GM18858 (cell line): ENCODE data around the gene BCL2L12.
"Not testable (repeated sequence)": the region's sequence is repeated elsewhere in the genome, so short reads cannot be mapped to it uniquely, and the experiment has no call there.

Experiments used
- ATAC-seq: cut with Tn5 transposase; IDR thresholded peaks from one replicate; pipeline ENCODE4 v1.9.1; 2021; ENCODE audit not compliant: unreplicated experiment

The BCL2L12 gene, protein sequence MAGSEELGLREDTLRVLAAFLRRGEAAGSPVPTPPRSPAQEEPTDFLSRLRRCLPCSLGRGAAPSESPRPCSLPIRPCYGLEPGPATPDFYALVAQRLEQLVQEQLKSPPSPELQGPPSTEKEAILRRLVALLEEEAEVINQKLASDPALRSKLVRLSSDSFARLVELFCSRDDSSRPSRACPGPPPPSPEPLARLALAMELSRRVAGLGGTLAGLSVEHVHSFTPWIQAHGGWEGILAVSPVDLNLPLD

GRCh38 chr19:49665351-49666119, at the start of gene BCL2L12, which contains the start of gene IRF3:
Gene BCL2L12, plus strand, starts transcription at chr19:49665933. Its CDS starts 760 bp downstream, at chr19:49666693.
Gene IRF3, minus strand, starts transcription at chr19:49665857. Its CDS starts 1,019 bp downstream, at chr19:49664838.
- ATAC-seq: peak; percentile 80

DNA sequence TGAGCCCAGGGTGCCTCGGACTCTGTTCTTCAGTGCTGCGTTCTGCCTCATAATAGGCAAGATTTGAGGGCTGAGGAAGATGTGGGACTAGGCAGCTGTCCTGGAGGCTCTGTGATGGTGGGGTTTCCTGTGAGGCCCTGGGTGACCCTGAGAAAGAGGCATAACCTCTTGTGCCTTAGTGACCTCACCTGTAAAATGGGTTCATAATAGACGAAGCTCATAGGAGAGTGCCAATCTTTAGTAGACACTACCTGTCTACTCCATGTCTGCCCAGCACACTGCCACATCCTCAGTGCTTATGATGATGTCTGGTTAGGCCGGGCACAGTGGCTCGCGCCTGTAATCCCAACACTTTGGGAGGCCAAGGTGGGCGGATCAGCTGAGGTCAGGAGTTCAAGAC, 49.2 kb upstream of the BCL2L12 start:
- ATAC-seq: no peak

DNA sequence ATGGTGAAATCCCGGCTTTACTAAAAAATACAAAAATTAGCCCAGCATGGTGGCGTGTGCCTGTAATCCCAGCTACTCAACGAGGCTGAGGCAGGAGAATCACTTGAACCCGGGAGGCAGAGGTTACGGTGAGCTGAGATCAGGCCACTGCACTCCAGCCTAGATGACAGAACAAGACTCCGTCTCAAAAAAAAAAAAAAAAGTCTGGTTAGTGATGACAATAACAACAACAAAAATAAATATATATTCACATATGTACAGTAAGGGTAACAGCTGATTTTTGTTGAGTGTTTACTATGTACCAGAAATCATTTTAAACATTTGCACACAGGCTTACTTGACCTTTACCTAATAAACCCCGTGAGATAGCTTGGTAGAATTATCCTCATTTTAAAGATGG, 48.8 kb upstream of the BCL2L12 start:
- no peak for ATAC-seq

- not testable (repeated sequence) for ATAC-seq
These were observed 47.9 kb upstream of the BCL2L12 start for GRCh38 chr19:49617860-49618259.

DNA sequence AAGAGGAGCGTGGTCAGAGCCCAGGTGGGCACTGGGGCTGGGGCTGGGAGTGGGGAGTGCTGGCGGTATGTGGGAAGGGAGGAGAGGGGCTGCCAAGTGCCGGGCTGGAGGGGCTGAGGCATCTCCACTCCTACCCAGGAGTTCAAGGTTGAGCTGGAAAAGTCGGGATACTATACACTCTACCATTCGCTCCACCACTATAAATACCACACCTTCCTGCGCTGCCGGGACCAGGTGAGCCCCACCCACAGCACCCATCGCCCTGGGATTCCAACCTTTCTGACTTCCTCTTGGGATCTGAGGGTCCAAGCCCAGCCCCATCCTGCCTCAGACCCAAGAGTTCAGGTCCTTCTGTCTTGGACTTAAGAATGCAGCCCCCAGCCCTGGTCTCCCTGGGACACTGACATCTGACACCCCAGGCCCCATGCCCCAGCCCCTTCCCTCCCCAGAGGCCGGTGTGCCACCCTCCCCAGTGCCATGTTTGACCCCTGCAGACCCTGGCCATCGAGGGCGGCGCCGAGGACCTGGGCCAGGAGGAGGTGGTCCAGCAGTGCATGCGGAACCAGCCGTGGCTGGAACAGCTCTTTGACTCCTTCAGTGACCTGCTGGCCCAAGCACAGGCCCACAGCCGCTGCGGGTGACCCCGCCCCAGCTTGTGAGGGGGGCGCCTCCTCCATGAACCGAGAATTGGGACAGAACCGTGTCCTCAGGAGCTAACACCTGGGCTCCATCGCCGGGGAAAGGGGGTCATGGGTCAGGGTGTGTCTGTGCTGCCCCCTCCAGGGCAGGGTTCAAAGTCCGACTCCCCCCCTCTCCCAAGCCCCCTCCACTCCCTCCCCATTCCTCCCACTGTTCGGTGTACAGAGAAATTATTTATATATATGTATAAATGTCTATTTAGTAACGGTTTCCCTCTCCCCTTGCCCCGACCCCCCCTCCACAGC, 40.5 kb upstream of the BCL2L12 start:
- ATAC-seq: no peak

DNA sequence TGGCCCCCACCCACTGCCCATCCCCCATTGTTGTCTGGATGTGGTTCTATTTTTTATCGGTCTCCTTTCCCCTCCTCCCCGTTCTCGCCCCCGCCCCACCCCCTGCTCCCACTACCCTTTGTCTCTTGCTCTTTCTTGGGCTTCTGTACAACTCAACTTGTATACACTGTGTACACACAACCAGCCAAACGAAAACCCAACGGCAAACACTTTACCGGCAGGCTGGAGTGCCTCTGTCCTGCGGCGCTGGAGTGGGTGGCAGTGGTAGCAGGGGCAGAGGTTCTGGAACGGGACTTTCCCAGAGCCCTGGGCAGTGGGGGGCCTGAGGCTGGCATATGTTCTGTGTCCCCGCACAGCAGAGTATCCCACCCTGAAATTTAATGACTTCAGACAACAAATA, 39.5 kb upstream of the BCL2L12 start:
- ATAC-seq: no peak

DNA sequence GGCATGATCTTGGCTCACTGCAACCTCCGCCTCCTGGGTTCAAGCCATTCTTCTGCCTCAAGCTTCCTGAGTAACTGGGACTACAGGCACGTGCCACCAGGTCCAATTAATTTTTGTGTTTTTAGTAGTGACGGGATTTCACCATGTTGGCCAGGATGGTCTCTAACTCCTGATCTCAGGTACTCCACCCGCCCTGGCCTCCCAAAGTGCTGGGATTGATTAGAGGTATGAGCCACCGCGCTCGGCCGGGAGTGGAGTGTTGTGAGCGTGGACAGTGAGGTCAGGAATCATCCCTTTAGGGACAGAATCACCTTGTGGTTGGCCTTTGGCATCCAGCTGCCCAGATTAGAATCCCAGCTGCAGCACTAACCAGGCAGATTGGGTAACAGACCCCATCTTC, 36.1 kb upstream of the BCL2L12 start:
- no peak for ATAC-seq

- no peak for ATAC-seq
These were observed 34.6 kb upstream of the BCL2L12 start for GRCh38 chr19:49631014-49631588.

DNA sequence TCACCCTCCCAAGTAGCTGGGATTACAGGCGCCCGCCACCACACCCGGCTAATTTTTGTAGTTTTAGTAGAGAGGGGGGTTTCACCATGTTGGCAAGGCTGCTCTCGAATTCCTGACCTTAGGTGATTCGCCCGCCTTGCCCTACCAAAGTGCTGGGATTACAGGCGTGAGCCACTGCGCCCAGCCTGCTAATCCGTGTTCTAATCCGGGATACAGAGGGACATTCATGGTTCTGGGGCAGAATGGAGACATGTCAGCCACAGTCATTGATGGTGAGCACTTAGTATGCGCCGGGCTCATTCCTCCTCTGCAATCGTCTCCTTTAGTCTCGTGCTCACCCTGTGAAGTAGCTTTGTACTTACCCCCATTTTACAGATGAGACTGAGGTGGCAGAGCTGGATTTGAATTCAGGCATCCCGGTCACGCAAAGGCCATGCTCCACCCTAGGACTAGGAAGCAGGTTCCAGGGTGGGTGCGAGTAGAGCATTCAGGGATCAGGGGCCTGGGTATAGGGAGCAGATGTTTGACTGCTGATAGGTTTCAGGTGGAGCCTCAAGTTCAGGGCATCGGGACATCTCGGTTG, 34.0 kb upstream of the BCL2L12 start:
- ATAC-seq: no peak

DNA sequence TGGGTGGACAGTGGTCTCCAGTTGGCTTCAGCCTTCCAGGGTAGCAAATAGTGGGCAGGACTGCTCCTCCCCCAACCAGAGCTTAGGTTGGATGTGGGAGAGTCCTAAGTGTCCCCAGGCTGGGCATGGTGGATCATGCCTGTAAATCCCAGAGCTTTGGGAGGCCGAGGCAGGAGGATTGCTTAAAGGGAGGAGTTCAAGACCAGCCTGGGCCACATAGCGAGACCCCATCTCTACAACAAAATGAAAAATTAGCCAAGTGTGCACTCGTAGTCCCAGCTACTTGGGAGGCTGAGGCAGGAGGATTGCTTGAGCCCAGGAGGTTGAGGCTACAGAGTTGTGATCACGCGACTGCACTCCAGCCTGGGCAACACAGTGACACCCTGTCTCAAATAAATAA, 33.2 kb upstream of the BCL2L12 start:
- ATAC-seq: no peak

DNA sequence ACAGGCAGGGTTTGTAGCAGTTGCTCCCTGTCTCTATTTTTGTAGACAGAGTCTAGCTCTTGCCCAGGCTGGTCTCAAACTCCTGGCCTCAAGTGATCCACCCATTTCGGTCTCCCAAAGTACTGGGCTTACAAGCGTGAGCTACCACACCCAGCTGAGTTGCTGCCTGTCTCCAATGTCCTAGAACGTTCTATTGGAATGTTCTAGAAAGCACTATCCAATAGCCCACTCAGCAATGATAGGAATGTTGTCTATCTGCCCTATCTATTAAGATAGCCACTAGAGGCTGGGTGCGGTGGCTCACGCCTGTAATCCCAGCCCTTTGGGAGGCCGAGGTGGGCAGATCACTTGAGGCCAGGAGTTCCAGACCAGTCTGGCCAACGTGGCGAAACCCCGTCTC, 32.5 kb upstream of the BCL2L12 start:
- not testable (repeated sequence) for ATAC-seq

- no peak for ATAC-seq
These were observed 30.1 kb upstream of the BCL2L12 start for GRCh38 chr19:49635530-49636232.

- ATAC-seq: no peak
These were observed 29.4 kb upstream of the BCL2L12 start for GRCh38 chr19:49636233-49636932.

- ATAC-seq: no peak
These were observed 27.7 kb upstream of the BCL2L12 start for GRCh38 chr19:49637821-49638738.

DNA sequence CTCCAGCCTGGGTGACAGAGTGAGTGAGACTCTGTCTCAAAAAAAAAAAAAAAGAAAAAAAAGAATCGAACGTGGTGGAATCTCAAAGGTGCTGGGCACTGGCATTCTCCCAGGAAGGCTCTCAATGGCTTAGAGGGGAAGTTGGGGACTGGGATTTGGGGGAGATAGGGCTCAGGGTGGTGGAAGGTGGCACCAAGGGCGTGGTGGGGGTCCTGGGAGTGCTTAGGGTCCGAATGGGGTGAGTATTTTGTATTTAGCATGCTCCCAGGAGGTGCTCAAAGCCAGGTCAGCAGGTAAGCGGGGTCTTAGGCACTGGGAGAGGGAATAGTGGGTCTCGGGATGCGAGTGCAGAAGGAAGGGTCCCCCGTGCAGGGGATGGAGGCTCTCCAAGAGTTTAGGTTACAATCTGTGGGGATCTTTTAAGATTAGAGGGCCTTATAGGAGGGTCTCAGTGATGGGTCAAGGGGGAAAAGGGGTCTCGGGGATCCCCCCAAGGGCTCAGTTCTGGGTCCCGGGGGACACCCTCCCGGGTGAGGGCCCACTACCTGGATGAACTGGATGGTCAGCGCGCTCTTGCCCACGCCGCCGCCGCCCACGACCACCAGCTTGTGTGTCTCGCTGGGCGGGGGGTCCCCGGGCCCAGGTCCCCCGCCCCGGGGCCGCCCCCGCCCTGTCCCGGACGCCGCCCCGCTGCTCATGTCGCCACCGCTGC, 26.2 kb upstream of the BCL2L12 start:
- no peak for ATAC-seq

DNA sequence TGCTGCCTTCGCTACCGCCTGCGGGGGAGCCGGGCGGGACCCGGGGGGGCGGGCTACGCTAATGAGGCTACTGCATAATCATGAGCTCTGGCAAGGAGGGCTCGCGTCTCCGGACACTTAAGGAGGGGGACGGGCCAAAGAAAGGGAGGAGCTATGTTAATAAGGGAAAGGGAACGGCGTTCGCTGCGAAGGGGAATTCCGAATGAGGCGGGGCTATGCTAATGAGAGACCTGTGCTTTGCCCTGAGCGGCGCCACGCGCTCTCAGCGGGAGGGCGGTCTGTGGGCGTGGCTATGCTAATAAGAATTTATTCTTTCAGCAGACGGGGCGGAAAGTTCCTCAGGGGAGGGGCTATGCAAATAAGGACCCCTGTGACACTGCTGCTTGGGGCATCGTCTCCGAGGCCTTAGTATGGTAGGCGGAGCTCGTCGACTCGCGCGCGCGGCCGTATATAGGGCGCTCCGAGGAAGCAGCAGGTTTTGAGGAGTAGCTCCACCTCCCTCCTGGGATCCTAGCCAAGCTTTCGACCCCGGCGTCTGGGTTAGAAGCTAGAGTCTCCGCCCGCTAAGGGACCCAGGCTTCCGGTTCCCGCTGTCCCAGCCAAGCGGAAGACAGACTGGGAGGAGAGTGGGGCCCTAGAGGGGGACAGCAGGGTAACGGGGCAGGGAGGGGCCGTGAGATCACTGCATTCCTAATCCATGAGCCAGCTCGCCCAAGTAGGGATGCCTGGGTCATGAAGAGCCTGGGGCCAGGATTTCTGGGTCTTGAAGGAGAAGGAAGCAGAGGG, 25.4 kb upstream of the BCL2L12 start, which contains the start of gene RRAS:
TSS of gene RRAS (minus strand) at position 31 of the 786 bp plus-strand sequence. CDS start 45 bp downstream, outside the sequence.
- peak; percentile 52 for ATAC-seq
